K562 (cell line): Measurements from ENCODE around the gene GRAMD2B. TPM values are rescaled to one million over a fixed set of nuclear protein-coding genes. Genes with fewer than 3 reads are reported as not detected.
A peak's percentile ranks its signal among the peaks of the same experiment; 100 is the strongest.

Experiments
- ATAC-seq: fragments of 200-7000 bp; cut with Tn5 transposase; 3 replicates; pipeline ENCODE4 v1.9.1; 2020; ENCODE audit warnings: moderate library complexity
- BruUV-seq: library from RNA; stranded (reverse); fragments of 400-500 nt; replicated peaks from 2 replicates; lab custom pipeline; 2021; lab: Mats Ljungman, UMichigan
- CTCF ChIA-PET: fragments of 300-600 bp; formaldehyde crosslinking; extraction: SDS; loops from one replicate; lab custom pipeline; 2021; ENCODE audit warnings: low intra/inter-chr PET ratio; lab: Yijun Ruan, JAX
- POLR2A ChIA-PET: fragments of 300-600, 350-650 bp; sonication (Branson Sonifier 250); formaldehyde crosslinking; extraction: SDS; loops from one replicate; lab custom pipeline; 2021; ENCODE audit warnings: antibody characterized with exemption, inconsistent platforms; lab: Yijun Ruan, JAX
- DNase-seq, 4 experiments: peaks; one replicate each; pipeline versions ENCODE4 v3.0.0 to v3.0.0-alpha.2; 2011 to 2018; ENCODE audit warnings: low spot score in 3 of 4, mixed read lengths in 3 of 4; ENCODE audit errors: extremely low read depth in 1 of 4
- FAIRE-seq: peaks from 2 replicates; lab custom pipeline; 2011; peaks lifted over from hg19 to GRCh38; lab: Jason Lieb, UNC
- H2AFZ ChIP-seq: 2 replicates; pipeline ENCODE4 v1.6.0; 2011; ENCODE audit warnings: low read depth, low read length, control low read depth, inconsistent platforms
- H3K27ac ChIP-seq: fragments of 200-600 bp; 3 replicates; pipeline ENCODE4 v1.8.0; 2011; ENCODE audit warnings: low read depth, mild to moderate bottlenecking, control low read depth, inconsistent platforms, low read length, moderate library complexity, mixed read lengths; ENCODE audit errors: extremely low read depth
- H3K27me3 ChIP-seq, 2 experiments: fragments of 300-600 bp in 1 of 2; 2 replicates in 1 of 2; 3 replicates in 1 of 2; pipeline versions ENCODE4 v1.6.0 to v1.8.0; 2011; ENCODE audit warnings: inconsistent platforms in 2 of 2, low read length in 2 of 2, mild to moderate bottlenecking in 1 of 2, mixed read lengths in 1 of 2, moderate library complexity in 1 of 2; ENCODE audit not compliant: control insufficient read depth in 2 of 2, insufficient read depth in 2 of 2
- H3K36me3 ChIP-seq: fragments of 300-600 bp; 3 replicates; pipeline ENCODE4 v1.8.0; 2011; ENCODE audit warnings: mild to moderate bottlenecking, low read length, inconsistent platforms; ENCODE audit not compliant: control insufficient read depth, insufficient read depth
- H3K4me1 ChIP-seq, 2 experiments: fragments of 200-600 bp in 1 of 2; replicated peaks in 1 of 2; 2 replicates in 1 of 2; 3 replicates in 1 of 2; pipeline versions ENCODE4 v1.5.1 to v1.8.0; 2011; ENCODE audit warnings: inconsistent platforms in 2 of 2, low read length in 2 of 2, mild to moderate bottlenecking in 1 of 2, mixed read lengths in 1 of 2, moderate library complexity in 1 of 2; ENCODE audit not compliant: control insufficient read depth in 2 of 2, insufficient read depth in 2 of 2
- H3K4me2 ChIP-seq: 2 replicates; pipeline ENCODE4 v1.6.1; 2011; ENCODE audit warnings: low read length, control low read depth, inconsistent platforms, mixed read lengths; ENCODE audit not compliant: insufficient read depth
- H3K4me3 ChIP-seq: fragments of 200-600 bp; sonication (generic), shearing (Covaris generic); 2 replicates; pipeline ENCODE4 v1.5.1; 2016; ENCODE audit warnings: control low read depth, inconsistent platforms
- H3K79me2 ChIP-seq: fragments of 200-600 bp; 3 replicates; pipeline ENCODE4 v1.8.0; 2011; ENCODE audit warnings: low read length, inconsistent platforms; ENCODE audit not compliant: control insufficient read depth, insufficient read depth
- H3K9ac ChIP-seq, 2 experiments: 2 replicates each; pipeline versions ENCODE4 v1.6.0 to v1.6.1; 2011; ENCODE audit warnings: low read depth in 2 of 2, low read length in 2 of 2, control low read depth in 1 of 2, inconsistent platforms in 1 of 2, mild to moderate bottlenecking in 1 of 2, mixed read lengths in 1 of 2; ENCODE audit not compliant: insufficient read depth in 1 of 2
- H3K9me1 ChIP-seq: one replicate; pipeline ENCODE4 v1.6.0; 2011; ENCODE audit warnings: inconsistent platforms, mild to moderate bottlenecking, low read length, moderate library complexity; ENCODE audit not compliant: control insufficient read depth, insufficient read depth
- H3K9me3 ChIP-seq: replicated peaks from 2 replicates; pipeline ENCODE4 v1.5.1; 2011; ENCODE audit warnings: low read depth, low read length, inconsistent platforms; ENCODE audit not compliant: control insufficient read depth, insufficient read depth
- H4K20me1 ChIP-seq: replicated peaks from 2 replicates; pipeline ENCODE4 v1.6.1; 2011; ENCODE audit warnings: low read length, inconsistent platforms, mixed read lengths; ENCODE audit not compliant: control insufficient read depth, insufficient read depth
- BRCA1 ChIP-seq, 2 experiments: fragments of 450-650 bp in 1 of 2; sonication (generic) in 1 of 2; formaldehyde crosslinking in 1 of 2; IDR thresholded peaks; 2 replicates each; pipeline versions ENCODE4 v1.5.0 to v1.6.1; 2017 to 2020; ENCODE audit warnings: mild to moderate bottlenecking in 1 of 2, missing genetic modification reagents in 1 of 2
- C11orf30 ChIP-seq: fragments of 450-650 bp; IDR thresholded peaks from 2 replicates; pipeline ENCODE4 v1.6.1; 2016; ENCODE audit warnings: low read depth, mild to moderate bottlenecking
- GTF2E2 ChIP-seq: fragments of 200-800 bp; sonication (Bioruptor generic); IDR thresholded peaks from 2 replicates; pipeline ENCODE4 v1.6.1; 2016; ENCODE audit warnings: missing genetic modification characterization, missing compliant biosample characterization
- JUNB ChIP-seq: fragments of 450-650 bp; formaldehyde crosslinking; conservative IDR thresholded peaks from 2 replicates; pipeline ENCODE4 v1.4.0; 2020; ENCODE audit warnings: mild to moderate bottlenecking
- KAT8 ChIP-seq: fragments of 450-650 bp; IDR thresholded peaks from 2 replicates; pipeline ENCODE4 v1.6.1; 2016; ENCODE audit warnings: low read depth, mild to moderate bottlenecking
- ZNF184 ChIP-seq: sonication (generic); formaldehyde crosslinking; IDR thresholded peaks from 2 replicates; pipeline ENCODE4 v1.5.0; 2020; ENCODE audit warnings: missing genetic modification reagents
- in situ Hi-C: fragments of 300-500 bp; cut with MboI; formaldehyde crosslinking; loops from 4 replicates; pipeline ENCODE4 v1.15.0; 2018; ENCODE audit warnings: inconsistent platforms, mixed read lengths
- intact Hi-C: fragments of 100-400 bp; cut with micrococcal nuclease; formaldehyde crosslinking; loops from 2 replicates; pipeline ENCODE4 v1.14.2; 2022
- polyA plus RNA-seq, 8 experiments: library from polyadenylated mRNA; depleted of rRNA in 4 of 8; stranded (reverse) in 5 of 8; unstranded in 3 of 8; fragments of >200 nt; fragmentation: Nextera tagmentation in 2 of 8; fragmentation: Illumina TruSeq in 1 of 8; extraction: Ambion mirVana in 2 of 8; extraction: Trizol in 1 of 8; gene quantifications; 2 replicates each; pipeline versions ENCODE4 v1.2.1 to v1.2.3, GENCODE V29; 2011 to 2014; ENCODE audit warnings: inconsistent platforms in 1 of 8, missing spikeins in 1 of 8
- total RNA-seq, 7 experiments: library from RNA; depleted of rRNA in 6 of 7; stranded (reverse); fragments of >200 nt in 6 of 7; fragmentation: Illumina TruSeq in 2 of 7; extraction: Trizol in 2 of 7; gene quantifications; 2 replicates each; pipeline versions ENCODE4 v1.2.1 to v1.2.3, GENCODE V29; 2011 to 2021; ENCODE audit warnings: low replicate concordance in 1 of 7
- TF ChIP-seq, protein P1 (sequence below): fragments of 250-450 bp; sonication (Bioruptor Pico); IDR thresholded peaks from 2 replicates; pipeline ENCODE4 v1.8.0; 2022; ENCODE audit warnings: inconsistent platforms, mild to moderate bottlenecking, moderate library complexity, borderline replicate concordance
- TF ChIP-seq, protein P2 (sequence below): fragments of 450-650 bp; IDR thresholded peaks from 2 replicates; pipeline ENCODE4 v1.6.1; 2018; ENCODE audit not compliant: partially characterized antibody
- TF ChIP-seq, protein P3 (sequence below), 2 experiments: fragments of 450-650 bp in 1 of 2; sonication (generic) in 1 of 2; formaldehyde crosslinking in 1 of 2; IDR thresholded peaks in 1 of 2; conservative IDR thresholded peaks in 1 of 2; 2 replicates each; pipeline versions ENCODE4 v1.6.1 to v1.8.1; 2016 to 2023; ENCODE audit warnings: mild to moderate bottlenecking in 2 of 2, moderate library complexity in 2 of 2, inconsistent platforms in 1 of 2, missing genetic modification reagents in 1 of 2

Gene GRAMD2B
- total and polyA plus RNA-seq, 9 of the 15 experiments (the other 6 are each of a cell fraction or from before 2014, with no cell fraction given), result 0.32 to 4.2 (median 1.4) TPM

DNA sequence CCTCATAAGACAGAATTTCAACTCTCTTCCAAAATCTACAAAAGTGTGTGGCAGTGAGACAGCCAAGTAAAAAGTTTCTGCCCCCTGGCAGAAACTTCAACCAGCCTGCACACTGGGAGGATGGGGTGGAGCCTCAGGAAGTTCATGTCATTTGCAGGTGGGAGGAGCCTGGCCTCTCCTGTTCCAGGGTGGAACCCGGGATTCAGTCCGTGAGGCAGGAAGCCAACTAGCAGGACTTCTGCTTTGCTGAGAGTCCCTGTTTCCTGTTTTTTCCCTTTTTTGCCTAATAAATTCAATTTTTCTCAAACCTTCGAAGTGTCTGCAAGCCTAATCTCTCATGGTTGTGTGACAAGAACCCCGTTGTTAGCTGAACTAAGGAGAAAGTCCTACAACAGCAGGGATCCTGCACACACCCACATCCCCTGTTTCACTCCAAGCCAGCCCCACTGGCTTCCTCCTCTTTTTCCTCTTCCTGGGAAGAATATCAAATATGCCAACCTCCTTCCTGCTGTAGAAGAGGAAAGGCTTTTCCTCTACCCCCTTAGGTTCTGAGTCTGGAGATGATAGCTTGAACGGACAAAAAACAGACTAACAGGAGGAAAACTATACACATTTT, 102.5 kb downstream of the GRAMD2B start (continued):
- TF ChIP-seq, protein P1, sequence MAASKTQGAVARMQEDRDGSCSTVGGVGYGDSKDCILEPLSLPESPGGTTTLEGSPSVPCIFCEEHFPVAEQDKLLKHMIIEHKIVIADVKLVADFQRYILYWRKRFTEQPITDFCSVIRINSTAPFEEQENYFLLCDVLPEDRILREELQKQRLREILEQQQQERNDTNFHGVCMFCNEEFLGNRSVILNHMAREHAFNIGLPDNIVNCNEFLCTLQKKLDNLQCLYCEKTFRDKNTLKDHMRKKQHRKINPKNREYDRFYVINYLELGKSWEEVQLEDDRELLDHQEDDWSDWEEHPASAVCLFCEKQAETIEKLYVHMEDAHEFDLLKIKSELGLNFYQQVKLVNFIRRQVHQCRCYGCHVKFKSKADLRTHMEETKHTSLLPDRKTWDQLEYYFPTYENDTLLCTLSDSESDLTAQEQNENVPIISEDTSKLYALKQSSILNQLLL (CRISPR knock-in tag), result no peak
- TF ChIP-seq, protein P2, sequence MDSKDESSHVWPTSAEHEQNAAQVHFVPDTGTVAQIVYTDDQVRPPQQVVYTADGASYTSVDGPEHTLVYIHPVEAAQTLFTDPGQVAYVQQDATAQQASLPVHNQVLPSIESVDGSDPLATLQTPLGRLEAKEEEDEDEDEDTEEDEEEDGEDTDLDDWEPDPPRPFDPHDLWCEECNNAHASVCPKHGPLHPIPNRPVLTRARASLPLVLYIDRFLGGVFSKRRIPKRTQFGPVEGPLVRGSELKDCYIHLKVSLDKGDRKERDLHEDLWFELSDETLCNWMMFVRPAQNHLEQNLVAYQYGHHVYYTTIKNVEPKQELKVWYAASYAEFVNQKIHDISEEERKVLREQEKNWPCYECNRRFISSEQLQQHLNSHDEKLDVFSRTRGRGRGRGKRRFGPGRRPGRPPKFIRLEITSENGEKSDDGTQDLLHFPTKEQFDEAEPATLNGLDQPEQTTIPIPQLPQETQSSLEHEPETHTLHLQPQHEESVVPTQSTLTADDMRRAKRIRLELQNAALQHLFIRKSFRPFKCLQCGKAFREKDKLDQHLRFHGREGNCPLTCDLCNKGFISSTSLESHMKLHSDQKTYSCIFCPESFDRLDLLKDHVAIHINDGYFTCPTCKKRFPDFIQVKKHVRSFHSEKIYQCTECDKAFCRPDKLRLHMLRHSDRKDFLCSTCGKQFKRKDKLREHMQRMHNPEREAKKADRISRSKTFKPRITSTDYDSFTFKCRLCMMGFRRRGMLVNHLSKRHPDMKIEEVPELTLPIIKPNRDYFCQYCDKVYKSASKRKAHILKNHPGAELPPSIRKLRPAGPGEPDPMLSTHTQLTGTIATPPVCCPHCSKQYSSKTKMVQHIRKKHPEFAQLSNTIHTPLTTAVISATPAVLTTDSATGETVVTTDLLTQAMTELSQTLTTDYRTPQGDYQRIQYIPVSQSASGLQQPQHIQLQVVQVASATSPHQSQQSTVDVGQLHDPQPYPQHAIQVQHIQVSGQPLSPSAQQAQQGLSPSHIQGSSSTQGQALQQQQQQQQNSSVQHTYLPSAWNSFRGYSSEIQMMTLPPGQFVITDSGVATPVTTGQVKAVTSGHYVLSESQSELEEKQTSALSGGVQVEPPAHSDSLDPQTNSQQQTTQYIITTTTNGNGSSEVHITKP, result peak; percentile 10
- TF ChIP-seq BRCA1 (IDR thresholded peaks at IDR 0.05), result no peak
- no peak for TF ChIP-seq BRCA1 (CRISPR knock-in tag; IDR thresholded peaks at IDR 0.05)

DNA sequence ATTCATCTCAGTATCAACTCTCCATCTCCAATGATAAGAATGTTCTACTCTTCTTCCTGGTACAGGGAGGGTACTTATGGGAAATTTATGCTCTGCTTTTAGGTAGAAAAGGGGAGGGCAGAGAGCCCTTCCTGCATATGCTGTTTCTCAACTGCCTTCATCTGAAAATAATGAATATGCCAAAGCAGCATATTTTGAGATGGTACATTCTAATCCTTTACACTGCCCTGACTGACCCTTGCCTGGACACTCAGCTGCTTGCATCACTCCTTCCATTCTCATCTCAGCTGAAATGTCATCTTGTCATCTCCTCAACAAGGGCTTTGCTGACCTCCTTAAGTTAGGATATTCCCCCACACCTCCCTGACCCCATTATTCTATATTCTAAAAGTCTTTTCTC, 103.3 kb downstream of the GRAMD2B start:
- in situ Hi-C loops (no loop called here), intact Hi-C loops (no loop called here)
- Histone ChIP-seq H2AFZ (peak overlapping the region; percentile 67; the same call in 1 of the 2 replicates), H3K4me1 (peaks cover 5 to 11% of the 10 kb centered on the region in 2 experiments; a peak in 4 of 5 replicates), H3K9me1 (no peaks in the 10 kb centered on the region), H3K9me3 (no peaks in the 10 kb centered on the region), H3K79me2 (no peaks in the 10 kb centered on the region), H3K36me3 (no peaks in the 10 kb centered on the region; the same call in 2 of the 3 replicates), H3K27me3 (no peaks in the 10 kb centered on the region), H3K4me3 (no peak overlapping the region), H4K20me1 (no peaks in the 10 kb centered on the region), H3K9ac (no peak overlapping the region), H3K4me2 (no peak overlapping the region), H3K27ac (no peak overlapping the region)
- no TSS peak for BruUV-seq
- FAIRE-seq, result no peak
- ChIA-PET CTCF (no interaction called here), POLR2A (interaction anchor here (0.9 kb wide), 1 partner anchor 9 kb away, joined by 4 read pairs; no protein-coding TSS in a partner anchor)
- DNase-seq, result no peak
- ATAC-seq, result peak; percentile 24
- TF ChIP-seq JUNB (CRISPR knock-in tag) (no peak), KAT8 (no peak), ZNF184 (no peak), GTF2E2 (tag) (no peak), C11orf30 (peak; percentile 41)
- TF ChIP-seq, protein P3, sequence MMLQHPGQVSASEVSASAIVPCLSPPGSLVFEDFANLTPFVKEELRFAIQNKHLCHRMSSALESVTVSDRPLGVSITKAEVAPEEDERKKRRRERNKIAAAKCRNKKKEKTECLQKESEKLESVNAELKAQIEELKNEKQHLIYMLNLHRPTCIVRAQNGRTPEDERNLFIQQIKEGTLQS (IDR thresholded peaks at IDR 0.05), result 0 out of 2 replicates have a peak, but pooled peaks have one; percentile 28
- TF ChIP-seq, protein P3 (CRISPR knock-in tag; conservative IDR thresholded peaks at IDR 0.05), result no peak
- TF ChIP-seq, protein P2, result peak; percentile 60
